ENCODE measurements around the gene NVL.

NVL gene

GRCh38 chr1:224198572-224198971, 131.4 kb downstream of the NVL start:
- DNase-seq (ENCODE audit: low read depth, low spot score), result no peak

- DNase-seq (ENCODE audit: low read depth, low spot score), result no peak
Measured at GRCh38 chr1:224196813-224197600, 133.0 kb downstream of the NVL start.

GRCh38 chr1:224193319-224193966, 136.5 kb downstream of the NVL start:
- DNase-seq (ENCODE audit: low read depth, low spot score), result no peak

GRCh38 chr1:224192082-224192788, 137.7 kb downstream of the NVL start:
- no peak for DNase-seq (ENCODE audit: low read depth, low spot score)

GRCh38 chr1:224189561-224189960, 140.4 kb downstream of the NVL start:
- no peak for DNase-seq (ENCODE audit: low read depth, low spot score)

- DNase-seq (ENCODE audit: low read depth, low spot score), result no peak
Measured at GRCh38 chr1:224188286-224188685, 141.7 kb downstream of the NVL start.

- no peak for DNase-seq (ENCODE audit: low read depth, low spot score)
Measured at GRCh38 chr1:224185208-224185607, 144.8 kb downstream of the NVL start.

GRCh38 chr1:224183591-224184312, 146.2 kb downstream of the NVL start:
- peak; percentile 7 for DNase-seq (ENCODE audit: low read depth, low spot score)

- peak; percentile 46 for DNase-seq (ENCODE audit: low read depth, low spot score)
Measured at GRCh38 chr1:224182866-224183590, 146.9 kb downstream of the NVL start, which contains the start of gene DEGS1. Gene DEGS1 (plus strand): TSS chr1:224183240. CDS start chr1:224183337, 97 bp downstream.

GRCh38 chr1:224182057-224182865, 147.7 kb downstream of the NVL start:
- no peak for DNase-seq (ENCODE audit: low read depth, low spot score)

GRCh38 chr1:224181453-224181810, 148.5 kb downstream of the NVL start:
- no peak for DNase-seq (ENCODE audit: low read depth, low spot score)

GRCh38 chr1:224180783-224181452, 149.1 kb downstream of the NVL start:
- DNase-seq (ENCODE audit: low read depth, low spot score), result no peak

GRCh38 chr1:224178894-224179293, 151.1 kb downstream of the NVL start:
- DNase-seq (ENCODE audit: low read depth, low spot score), result no peak

- DNase-seq (ENCODE audit: low read depth, low spot score), result no peak
Measured at GRCh38 chr1:224177356-224177999, 152.5 kb downstream of the NVL start.
